Astrocyte (in vitro differentiated cells and primary cell): ENCODE measurements around the gene UNC5B.

Experiments used
- CTCF ChIP-seq: IDR thresholded peaks from 2 replicates; pipeline ENCODE4 v1.5.1; 2011; ENCODE audit warnings: low read depth, mild to moderate bottlenecking, inconsistent platforms, low read length, moderate library complexity; ENCODE audit not compliant: insufficient read depth
- EZH2 ChIP-seq: IDR thresholded peaks from 2 replicates; pipeline ENCODE4 v1.6.1; 2012; ENCODE audit warnings: mild to moderate bottlenecking, low read length, inconsistent platforms; ENCODE audit not compliant: insufficient read depth

DNA sequence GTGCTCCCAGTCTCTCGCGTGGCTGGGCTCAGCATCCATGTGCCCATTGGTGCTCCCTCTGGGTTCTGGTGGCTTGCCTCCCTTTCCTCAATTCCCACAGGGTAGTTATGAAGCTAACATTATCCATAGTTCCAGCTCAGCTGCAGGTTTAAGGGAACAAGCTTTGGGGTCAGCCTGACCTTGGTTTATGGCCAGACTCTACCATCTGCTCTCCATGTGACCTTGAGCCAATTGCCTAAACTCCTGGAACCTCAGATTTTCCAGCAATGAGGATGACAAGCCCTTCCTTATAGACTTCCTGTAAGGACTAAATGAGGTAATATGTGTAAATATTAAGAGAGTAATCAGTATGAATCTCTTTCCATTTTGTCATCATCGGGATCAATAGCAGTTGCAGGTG lies 96.6 kb downstream of the UNC5B start:
- TF ChIP-seq CTCF (no peak), EZH2 (no peak)
